Liver (tissue), 9 donors: ENCODE measurements around the gene ZMYM3. TPM values are rescaled to one million over a fixed set of nuclear protein-coding genes. Genes with fewer than 3 reads are reported as not detected.
"Not testable (repeated sequence)": the region's sequence is repeated elsewhere in the genome, so short reads cannot be mapped to it uniquely, and the experiment has no call there.

Experiments
- DNase-seq: peaks from one replicate; pipeline ENCODE4 v3.0.0-alpha.2; 2017; ENCODE audit warnings: low spot score
- H3K27ac ChIP-seq, 2 donors: one replicate each; pipeline ENCODE4 v1.7.0; 2013; ENCODE audit warnings: inconsistent platforms in 2 of 2, low read length in 2 of 2, control low read depth in 1 of 2, low read depth in 1 of 2, mild to moderate bottlenecking in 1 of 2
- H3K27me3 ChIP-seq, 4 donors: one replicate each; pipeline versions ENCODE4 v1.6.1 to v1.7.0; 2013; ENCODE audit warnings: low read length in 3 of 4, inconsistent platforms in 1 of 4, mild to moderate bottlenecking in 1 of 4, moderate library complexity in 1 of 4; ENCODE audit not compliant: control insufficient read depth in 4 of 4, insufficient read depth in 4 of 4
- H3K36me3 ChIP-seq, 4 donors: one replicate each; pipeline versions ENCODE4 v1.6.1 to v1.7.0; 2013; ENCODE audit warnings: low read length in 3 of 4, mild to moderate bottlenecking in 3 of 4, low read depth in 1 of 4, moderate library complexity in 1 of 4; ENCODE audit not compliant: control insufficient read depth in 4 of 4, insufficient read depth in 3 of 4
- H3K4me1 ChIP-seq, 4 donors: one replicate each; pipeline versions ENCODE4 v1.6.1 to v1.7.0; 2013; ENCODE audit warnings: low read length in 3 of 4, mild to moderate bottlenecking in 3 of 4, moderate library complexity in 1 of 4; ENCODE audit not compliant: control insufficient read depth in 4 of 4, insufficient read depth in 4 of 4
- H3K4me3 ChIP-seq, 3 donors: one replicate each; pipeline versions ENCODE4 v1.6.1 to v1.7.0; 2013; ENCODE audit warnings: low read length in 3 of 3, control low read depth in 1 of 3, low read depth in 1 of 3, mild to moderate bottlenecking in 1 of 3
- H3K9ac ChIP-seq, 2 donors: one replicate each; pipeline ENCODE4 v1.7.0; 2013; ENCODE audit warnings: low read length in 2 of 2, mild to moderate bottlenecking in 2 of 2, moderate library complexity in 2 of 2, control low read depth in 1 of 2, low read depth in 1 of 2
- H3K9me3 ChIP-seq, 4 donors: one replicate each; pipeline versions ENCODE4 v1.6.1 to v1.7.0; 2013; ENCODE audit warnings: low read length in 3 of 4; ENCODE audit not compliant: control insufficient read depth in 4 of 4
- EGR1 ChIP-seq, 2 donors: IDR thresholded peaks; 2 replicates each; pipeline ENCODE4 v1.6.1; 2016 to 2018; ENCODE audit warnings: antibody characterized with exemption in 2 of 2, low read depth in 2 of 2
- FOXA1 ChIP-seq: IDR thresholded peaks from 2 replicates; pipeline ENCODE4 v1.6.1; 2016; ENCODE audit warnings: antibody characterized with exemption
- FOXA2 ChIP-seq: IDR thresholded peaks from 2 replicates; pipeline ENCODE4 v1.6.1; 2016; ENCODE audit warnings: antibody characterized with exemption
- GABPA ChIP-seq, 2 donors: IDR thresholded peaks in 1 of 2; conservative IDR thresholded peaks in 1 of 2; 2 replicates each; pipeline ENCODE4 v1.6.1; 2016; ENCODE audit warnings: antibody characterized with exemption in 2 of 2, mild to moderate bottlenecking in 1 of 2, moderate library complexity in 1 of 2
- HNF4A ChIP-seq, 2 donors: conservative IDR thresholded peaks; 2 replicates each; pipeline ENCODE4 v1.6.1; 2016; ENCODE audit warnings: antibody characterized with exemption in 2 of 2, mild to moderate bottlenecking in 2 of 2
- HNF4G ChIP-seq: IDR thresholded peaks from 2 replicates; pipeline ENCODE4 v1.6.1; 2016; ENCODE audit warnings: antibody characterized with exemption
- JUND ChIP-seq, 2 donors: IDR thresholded peaks; 2 replicates each; pipeline ENCODE4 v1.6.1; 2016; ENCODE audit warnings: antibody characterized with exemption in 2 of 2
- RAD21 ChIP-seq, 2 donors: IDR thresholded peaks; 2 replicates each; pipeline ENCODE4 v1.6.1; 2016; ENCODE audit warnings: antibody characterized with exemption in 2 of 2, mild to moderate bottlenecking in 2 of 2
- RXRA ChIP-seq, 2 donors: IDR thresholded peaks; 2 replicates each; pipeline ENCODE4 v1.6.1; 2017 to 2018; ENCODE audit warnings: antibody characterized with exemption in 2 of 2, mild to moderate bottlenecking in 1 of 2
- SP1 ChIP-seq: IDR thresholded peaks from 2 replicates; pipeline ENCODE4 v1.6.1; 2018; ENCODE audit warnings: antibody characterized with exemption, mild to moderate bottlenecking
- TAF1 ChIP-seq: conservative IDR thresholded peaks from 2 replicates; pipeline ENCODE4 v1.6.1; 2016; ENCODE audit warnings: antibody characterized with exemption, mild to moderate bottlenecking
- YY1 ChIP-seq: IDR thresholded peaks from 2 replicates; pipeline ENCODE4 v1.6.1; 2016; ENCODE audit warnings: antibody characterized with exemption, mild to moderate bottlenecking
- WGBS: extraction: QIAGEN DNeasy Blood & Tissue Kit; methylation state at CpG from one replicate; pipeline ENCODE4 v1.1.7; 2013; 5-methylcytosine and 5-hydroxymethylcytosine counted together
- polyA plus RNA-seq, 2 donors: library from polyadenylated mRNA; stranded (reverse) in 1 of 2; unstranded in 1 of 2; fragments of 200-250 nt in 1 of 2; fragments of >200 nt in 1 of 2; fragmentation: Nextera tagmentation in 1 of 2; extraction: Ambion mirVana in 1 of 2; gene quantifications; one replicate each; pipeline versions ENCODE4 v1.2.1 to v1.2.3, GENCODE V29; 2013 to 2015
- total RNA-seq, 2 donors: library from RNA; depleted of rRNA; stranded (reverse); fragments of >200 nt; gene quantifications; one replicate each; pipeline ENCODE4 v1.2.3, GENCODE V29; 2014
- TF ChIP-seq, protein P1 (sequence below): IDR thresholded peaks from 2 replicates; pipeline ENCODE4 v1.6.1; 2016; ENCODE audit warnings: antibody characterized with exemption
- TF ChIP-seq, protein P2 (sequence below): IDR thresholded peaks from 2 replicates; pipeline ENCODE4 v1.6.1; 2016; ENCODE audit warnings: antibody characterized with exemption
- TF ChIP-seq, protein P3 (sequence below): fragments of 150-350 bp; IDR thresholded peaks from 2 replicates; pipeline ENCODE4 v1.5.1; 2017; ENCODE audit warnings: improper control_type of control experiment, low read depth, low read length; ENCODE audit not compliant: missing input control
- TF ChIP-seq, protein P4 (sequence below): IDR thresholded peaks from 2 replicates; pipeline ENCODE4 v1.6.1; 2016; ENCODE audit warnings: antibody characterized with exemption
- TF ChIP-seq, protein P5 (sequence below): IDR thresholded peaks from 2 replicates; pipeline ENCODE4 v1.6.1; 2016; ENCODE audit warnings: antibody characterized with exemption, mild to moderate bottlenecking
- donor health status: healthy.
- donor health status: healthy.
- donor health status: healthy.
- donor health status: healthy.
- donor health status: healthy.

ZMYM3 gene
- total and polyA plus RNA-seq, 4 donors = 4.5 to 13.3 (median 6.2) TPM

DNA sequence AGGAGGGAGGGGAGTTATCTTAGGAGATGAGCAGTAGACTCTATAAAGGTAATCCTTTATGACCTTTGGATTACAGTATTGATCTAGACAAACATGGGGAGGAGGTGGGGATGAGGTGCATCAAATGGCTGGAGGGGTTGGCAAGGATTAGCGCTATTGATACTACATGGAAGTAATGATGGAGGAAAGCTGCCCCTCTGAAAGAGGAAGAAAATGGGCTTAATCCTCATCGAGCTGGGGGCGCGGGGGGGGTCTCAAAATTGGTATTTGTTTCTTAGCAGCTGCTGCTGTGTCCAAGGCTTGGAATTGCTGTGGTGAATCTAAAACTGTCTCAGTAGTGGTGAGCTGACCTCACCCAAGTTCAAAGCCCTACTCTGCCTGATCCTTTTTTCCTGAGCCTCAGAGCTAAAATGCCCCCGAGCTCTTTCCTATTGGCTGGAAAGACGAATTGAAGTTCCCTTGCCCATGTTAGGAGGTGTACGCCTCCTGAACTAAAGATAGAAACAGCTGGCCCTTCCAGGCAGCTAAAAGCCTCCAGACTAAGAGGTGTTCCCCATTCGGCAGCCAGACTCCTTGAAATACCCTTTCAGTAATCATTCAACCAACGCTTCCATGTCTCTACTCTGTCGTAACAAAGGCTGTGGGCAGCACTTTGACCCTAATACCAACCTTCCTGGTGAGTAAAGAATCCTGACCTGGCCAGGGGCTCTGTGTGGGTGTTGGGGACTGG lies 47.4 kb upstream of the ZMYM3 start, which contains the start of gene ITGB1BP2 (continued):
- TF ChIP-seq, protein P1, sequence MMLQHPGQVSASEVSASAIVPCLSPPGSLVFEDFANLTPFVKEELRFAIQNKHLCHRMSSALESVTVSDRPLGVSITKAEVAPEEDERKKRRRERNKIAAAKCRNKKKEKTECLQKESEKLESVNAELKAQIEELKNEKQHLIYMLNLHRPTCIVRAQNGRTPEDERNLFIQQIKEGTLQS = no peak
- TF ChIP-seq HNF4A (conservative IDR thresholded peaks at IDR 0.05) = peak; percentile 66 to 74
- TF ChIP-seq GABPA (IDR thresholded peaks at IDR 0.05 in 1 of 2, conservative IDR thresholded peaks at IDR 0.05 in 1 of 2) = no peak

DNA sequence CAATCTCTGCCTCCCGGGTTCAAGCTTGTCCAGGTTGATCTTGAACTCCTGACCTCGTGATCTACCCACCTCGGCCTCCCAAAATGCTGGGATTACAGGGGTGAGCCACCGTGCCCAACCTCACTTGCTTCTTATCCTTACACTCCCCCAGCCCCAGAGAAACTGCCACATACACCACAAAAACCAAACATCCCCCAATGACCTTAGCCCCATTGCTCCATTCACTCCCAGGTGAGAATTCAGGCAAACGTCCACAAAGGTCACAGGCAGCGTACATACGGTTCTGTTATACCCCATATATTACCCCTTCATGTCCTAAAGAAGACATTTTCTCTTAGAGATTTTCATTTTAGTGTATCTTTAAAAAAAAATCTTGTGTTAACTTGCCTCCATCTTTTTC lies 46.6 kb upstream of the ZMYM3 start:
- 47% methylated on average over 7 of the region's 7 CpGs for WGBS
- H3K9ac ChIP-seq, DNase-seq, H3K9me3 ChIP-seq, H3K4me3 ChIP-seq, H3K27me3 ChIP-seq, H3K27ac ChIP-seq: not testable (repeated sequence)
- peaks cover 3 to 32% (median 23%) of the 10 kb centered on the region in 4 donors for H3K36me3 ChIP-seq
- peaks cover 4 to 28% (median 12%) of the 10 kb centered on the region in 4 donors for H3K4me1 ChIP-seq
- peak; percentile 37 to 49 for TF ChIP-seq RXRA (IDR thresholded peaks at IDR 0.05)
- TF ChIP-seq HNF4A (conservative IDR thresholded peaks at IDR 0.05) = peak in 1 of 2 donors; percentile 40

DNA sequence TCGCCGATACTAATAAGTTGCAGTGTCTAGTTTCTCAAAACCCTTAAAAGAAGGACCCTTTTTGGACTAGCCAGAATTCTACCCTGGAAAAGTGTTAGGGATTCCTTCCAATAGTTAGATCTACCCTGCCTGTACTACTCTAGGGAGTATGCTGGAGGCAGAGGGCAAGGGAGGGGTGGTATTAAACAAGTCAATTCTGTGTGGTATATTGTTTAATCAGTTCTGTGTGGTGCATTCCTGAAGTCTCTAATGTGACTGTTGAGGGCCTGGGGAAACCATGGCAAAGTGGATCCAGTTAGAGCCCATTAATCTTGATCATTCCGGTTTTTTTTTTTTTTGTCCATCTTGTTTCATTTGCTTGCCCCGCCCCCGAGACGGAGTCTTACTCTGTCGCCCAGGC lies 46.1 kb upstream of the ZMYM3 start:
- peaks cover 4 to 28% (median 12%) of the 10 kb centered on the region in 4 donors for H3K4me1 ChIP-seq
- not testable (repeated sequence) for H3K9ac ChIP-seq, H3K27me3 ChIP-seq, DNase-seq, H3K27ac ChIP-seq, H3K4me3 ChIP-seq, H3K9me3 ChIP-seq
- H3K36me3 ChIP-seq = peaks cover 4 to 32% (median 23%) of the 10 kb centered on the region in 4 donors
- 72% methylated on average over 7 of the region's 7 CpGs for WGBS

DNA sequence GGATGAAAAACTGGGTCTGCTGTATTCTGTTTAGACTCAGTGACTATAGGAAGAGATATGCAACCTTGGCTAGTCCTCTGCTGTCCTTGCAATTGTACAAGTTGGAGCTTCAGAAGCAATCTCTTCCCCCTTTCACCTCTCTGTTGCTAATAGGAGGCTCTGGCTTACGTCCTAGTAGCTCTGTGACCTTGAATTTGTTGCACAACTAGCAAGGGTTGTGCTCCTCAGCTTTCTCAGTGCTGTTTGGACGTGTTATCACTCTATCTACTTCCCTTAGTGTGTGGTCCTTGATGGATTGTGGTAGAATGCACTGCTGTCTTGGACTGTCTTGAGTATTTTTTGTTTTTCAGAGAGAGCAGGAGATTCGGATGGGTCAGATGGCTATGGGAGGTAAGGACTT lies 44.2 kb upstream of the ZMYM3 start:
- whole genome bisulfite sequencing = 56% methylated on average over 3 of the region's 3 CpGs
- Histone ChIP-seq H3K4me1 (peaks cover 4 to 28% (median 12%) of the 10 kb centered on the region in 4 donors), H3K27me3 (no peaks in the 10 kb centered on the region), H3K4me3 (no peak overlapping the region), H3K9ac (no peak overlapping the region), H3K9me3 (no peaks in the 10 kb centered on the region), H3K27ac (no peak overlapping the region), H3K36me3 (peaks cover 4 to 38% (median 27%) of the 10 kb centered on the region in 4 donors)
- TF ChIP-seq, protein P2, sequence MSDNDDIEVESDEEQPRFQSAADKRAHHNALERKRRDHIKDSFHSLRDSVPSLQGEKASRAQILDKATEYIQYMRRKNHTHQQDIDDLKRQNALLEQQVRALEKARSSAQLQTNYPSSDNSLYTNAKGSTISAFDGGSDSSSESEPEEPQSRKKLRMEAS = no peak
- TF ChIP-seq FOXA2 (no peak), SP1 (no peak), YY1 (no peak), EGR1 (IDR thresholded peaks at IDR 0.05; ENCODE audit: low read depth in 2 of 2) (no peak), HNF4G (no peak), RAD21 (IDR thresholded peaks at IDR 0.05) (no peak), TAF1 (no peak), JUND (IDR thresholded peaks at IDR 0.05) (no peak), GABPA (IDR thresholded peaks at IDR 0.05 in 1 of 2, conservative IDR thresholded peaks at IDR 0.05 in 1 of 2) (no peak), RXRA (IDR thresholded peaks at IDR 0.05) (no peak), HNF4A (conservative IDR thresholded peaks at IDR 0.05) (no peak), FOXA1 (no peak)
- TF ChIP-seq, protein P1 = no peak
- TF ChIP-seq, protein P3, sequence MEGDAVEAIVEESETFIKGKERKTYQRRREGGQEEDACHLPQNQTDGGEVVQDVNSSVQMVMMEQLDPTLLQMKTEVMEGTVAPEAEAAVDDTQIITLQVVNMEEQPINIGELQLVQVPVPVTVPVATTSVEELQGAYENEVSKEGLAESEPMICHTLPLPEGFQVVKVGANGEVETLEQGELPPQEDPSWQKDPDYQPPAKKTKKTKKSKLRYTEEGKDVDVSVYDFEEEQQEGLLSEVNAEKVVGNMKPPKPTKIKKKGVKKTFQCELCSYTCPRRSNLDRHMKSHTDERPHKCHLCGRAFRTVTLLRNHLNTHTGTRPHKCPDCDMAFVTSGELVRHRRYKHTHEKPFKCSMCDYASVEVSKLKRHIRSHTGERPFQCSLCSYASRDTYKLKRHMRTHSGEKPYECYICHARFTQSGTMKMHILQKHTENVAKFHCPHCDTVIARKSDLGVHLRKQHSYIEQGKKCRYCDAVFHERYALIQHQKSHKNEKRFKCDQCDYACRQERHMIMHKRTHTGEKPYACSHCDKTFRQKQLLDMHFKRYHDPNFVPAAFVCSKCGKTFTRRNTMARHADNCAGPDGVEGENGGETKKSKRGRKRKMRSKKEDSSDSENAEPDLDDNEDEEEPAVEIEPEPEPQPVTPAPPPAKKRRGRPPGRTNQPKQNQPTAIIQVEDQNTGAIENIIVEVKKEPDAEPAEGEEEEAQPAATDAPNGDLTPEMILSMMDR = no peak
- TF ChIP-seq, protein P4, sequence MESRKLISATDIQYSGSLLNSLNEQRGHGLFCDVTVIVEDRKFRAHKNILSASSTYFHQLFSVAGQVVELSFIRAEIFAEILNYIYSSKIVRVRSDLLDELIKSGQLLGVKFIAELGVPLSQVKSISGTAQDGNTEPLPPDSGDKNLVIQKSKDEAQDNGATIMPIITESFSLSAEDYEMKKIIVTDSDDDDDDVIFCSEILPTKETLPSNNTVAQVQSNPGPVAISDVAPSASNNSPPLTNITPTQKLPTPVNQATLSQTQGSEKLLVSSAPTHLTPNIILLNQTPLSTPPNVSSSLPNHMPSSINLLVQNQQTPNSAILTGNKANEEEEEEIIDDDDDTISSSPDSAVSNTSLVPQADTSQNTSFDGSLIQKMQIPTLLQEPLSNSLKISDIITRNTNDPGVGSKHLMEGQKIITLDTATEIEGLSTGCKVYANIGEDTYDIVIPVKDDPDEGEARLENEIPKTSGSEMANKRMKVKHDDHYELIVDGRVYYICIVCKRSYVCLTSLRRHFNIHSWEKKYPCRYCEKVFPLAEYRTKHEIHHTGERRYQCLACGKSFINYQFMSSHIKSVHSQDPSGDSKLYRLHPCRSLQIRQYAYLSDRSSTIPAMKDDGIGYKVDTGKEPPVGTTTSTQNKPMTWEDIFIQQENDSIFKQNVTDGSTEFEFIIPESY = no peak
- TF ChIP-seq, protein P5, sequence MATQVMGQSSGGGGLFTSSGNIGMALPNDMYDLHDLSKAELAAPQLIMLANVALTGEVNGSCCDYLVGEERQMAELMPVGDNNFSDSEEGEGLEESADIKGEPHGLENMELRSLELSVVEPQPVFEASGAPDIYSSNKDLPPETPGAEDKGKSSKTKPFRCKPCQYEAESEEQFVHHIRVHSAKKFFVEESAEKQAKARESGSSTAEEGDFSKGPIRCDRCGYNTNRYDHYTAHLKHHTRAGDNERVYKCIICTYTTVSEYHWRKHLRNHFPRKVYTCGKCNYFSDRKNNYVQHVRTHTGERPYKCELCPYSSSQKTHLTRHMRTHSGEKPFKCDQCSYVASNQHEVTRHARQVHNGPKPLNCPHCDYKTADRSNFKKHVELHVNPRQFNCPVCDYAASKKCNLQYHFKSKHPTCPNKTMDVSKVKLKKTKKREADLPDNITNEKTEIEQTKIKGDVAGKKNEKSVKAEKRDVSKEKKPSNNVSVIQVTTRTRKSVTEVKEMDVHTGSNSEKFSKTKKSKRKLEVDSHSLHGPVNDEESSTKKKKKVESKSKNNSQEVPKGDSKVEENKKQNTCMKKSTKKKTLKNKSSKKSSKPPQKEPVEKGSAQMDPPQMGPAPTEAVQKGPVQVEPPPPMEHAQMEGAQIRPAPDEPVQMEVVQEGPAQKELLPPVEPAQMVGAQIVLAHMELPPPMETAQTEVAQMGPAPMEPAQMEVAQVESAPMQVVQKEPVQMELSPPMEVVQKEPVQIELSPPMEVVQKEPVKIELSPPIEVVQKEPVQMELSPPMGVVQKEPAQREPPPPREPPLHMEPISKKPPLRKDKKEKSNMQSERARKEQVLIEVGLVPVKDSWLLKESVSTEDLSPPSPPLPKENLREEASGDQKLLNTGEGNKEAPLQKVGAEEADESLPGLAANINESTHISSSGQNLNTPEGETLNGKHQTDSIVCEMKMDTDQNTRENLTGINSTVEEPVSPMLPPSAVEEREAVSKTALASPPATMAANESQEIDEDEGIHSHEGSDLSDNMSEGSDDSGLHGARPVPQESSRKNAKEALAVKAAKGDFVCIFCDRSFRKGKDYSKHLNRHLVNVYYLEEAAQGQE = no peak
- no peak for DNase-seq
